ENCODE data around the gene RNF38.

Gene RNF38

GRCh38 chr9:36306471-36307306 lies 93.4 kb downstream of the RNF38 start:
- no peak for TF ChIP-seq TAF1 (IDR thresholded peaks at IDR 0.05; ENCODE audit: low read depth)
- no peak for TF ChIP-seq CEBPB (IDR thresholded peaks at IDR 0.05)

- TF ChIP-seq ZBTB7A (IDR thresholded peaks at IDR 0.05; ENCODE audit: low read depth) (no peak), YY1 (IDR thresholded peaks at IDR 0.05; ENCODE audit: low read depth) (no peak), CEBPB (IDR thresholded peaks at IDR 0.05) (no peak), TEAD4 (IDR thresholded peaks at IDR 0.05) (no peak), EGR1 (IDR thresholded peaks at IDR 0.05) (no peak), NFIC (IDR thresholded peaks at IDR 0.05) (no peak)
- TF ChIP-seq, protein P1, sequence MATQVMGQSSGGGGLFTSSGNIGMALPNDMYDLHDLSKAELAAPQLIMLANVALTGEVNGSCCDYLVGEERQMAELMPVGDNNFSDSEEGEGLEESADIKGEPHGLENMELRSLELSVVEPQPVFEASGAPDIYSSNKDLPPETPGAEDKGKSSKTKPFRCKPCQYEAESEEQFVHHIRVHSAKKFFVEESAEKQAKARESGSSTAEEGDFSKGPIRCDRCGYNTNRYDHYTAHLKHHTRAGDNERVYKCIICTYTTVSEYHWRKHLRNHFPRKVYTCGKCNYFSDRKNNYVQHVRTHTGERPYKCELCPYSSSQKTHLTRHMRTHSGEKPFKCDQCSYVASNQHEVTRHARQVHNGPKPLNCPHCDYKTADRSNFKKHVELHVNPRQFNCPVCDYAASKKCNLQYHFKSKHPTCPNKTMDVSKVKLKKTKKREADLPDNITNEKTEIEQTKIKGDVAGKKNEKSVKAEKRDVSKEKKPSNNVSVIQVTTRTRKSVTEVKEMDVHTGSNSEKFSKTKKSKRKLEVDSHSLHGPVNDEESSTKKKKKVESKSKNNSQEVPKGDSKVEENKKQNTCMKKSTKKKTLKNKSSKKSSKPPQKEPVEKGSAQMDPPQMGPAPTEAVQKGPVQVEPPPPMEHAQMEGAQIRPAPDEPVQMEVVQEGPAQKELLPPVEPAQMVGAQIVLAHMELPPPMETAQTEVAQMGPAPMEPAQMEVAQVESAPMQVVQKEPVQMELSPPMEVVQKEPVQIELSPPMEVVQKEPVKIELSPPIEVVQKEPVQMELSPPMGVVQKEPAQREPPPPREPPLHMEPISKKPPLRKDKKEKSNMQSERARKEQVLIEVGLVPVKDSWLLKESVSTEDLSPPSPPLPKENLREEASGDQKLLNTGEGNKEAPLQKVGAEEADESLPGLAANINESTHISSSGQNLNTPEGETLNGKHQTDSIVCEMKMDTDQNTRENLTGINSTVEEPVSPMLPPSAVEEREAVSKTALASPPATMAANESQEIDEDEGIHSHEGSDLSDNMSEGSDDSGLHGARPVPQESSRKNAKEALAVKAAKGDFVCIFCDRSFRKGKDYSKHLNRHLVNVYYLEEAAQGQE (IDR thresholded peaks at IDR 0.05; ENCODE audit: low read depth): no peak
- TF ChIP-seq, protein P2, sequence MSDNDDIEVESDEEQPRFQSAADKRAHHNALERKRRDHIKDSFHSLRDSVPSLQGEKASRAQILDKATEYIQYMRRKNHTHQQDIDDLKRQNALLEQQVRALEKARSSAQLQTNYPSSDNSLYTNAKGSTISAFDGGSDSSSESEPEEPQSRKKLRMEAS (IDR thresholded peaks at IDR 0.05): no peak
Measured at GRCh38 chr9:36301227-36301626, 98.8 kb downstream of the RNF38 start.

DNA sequence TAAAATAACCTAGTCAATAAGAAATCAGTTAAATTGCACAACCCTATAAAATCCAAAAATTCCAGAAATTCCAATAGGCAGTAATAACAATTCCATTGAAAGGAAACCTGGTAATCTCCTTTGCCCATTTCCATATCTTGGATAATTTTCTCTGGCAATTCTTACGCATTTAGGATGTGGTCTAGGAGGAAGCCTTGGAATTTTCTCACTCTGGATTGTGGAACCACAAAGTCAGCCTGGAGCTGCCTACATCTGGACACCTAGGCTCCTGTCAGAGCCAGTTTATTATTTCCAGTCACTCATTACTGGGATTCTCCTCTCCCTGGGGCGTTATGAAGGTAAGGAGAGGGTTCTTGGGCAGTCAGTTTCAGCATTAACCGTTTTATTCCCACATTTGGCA lies 101.5 kb downstream of the RNF38 start:
- TF ChIP-seq RAD21 (IDR thresholded peaks at IDR 0.05; ENCODE audit: low read depth) (no peak), TEAD4 (IDR thresholded peaks at IDR 0.05) (no peak), TCF12 (IDR thresholded peaks at IDR 0.05; ENCODE audit: low read depth) (no peak), ZBTB7A (IDR thresholded peaks at IDR 0.05; ENCODE audit: low read depth) (no peak), TAF1 (IDR thresholded peaks at IDR 0.05; ENCODE audit: low read depth) (no peak)
- TF ChIP-seq, protein P3, sequence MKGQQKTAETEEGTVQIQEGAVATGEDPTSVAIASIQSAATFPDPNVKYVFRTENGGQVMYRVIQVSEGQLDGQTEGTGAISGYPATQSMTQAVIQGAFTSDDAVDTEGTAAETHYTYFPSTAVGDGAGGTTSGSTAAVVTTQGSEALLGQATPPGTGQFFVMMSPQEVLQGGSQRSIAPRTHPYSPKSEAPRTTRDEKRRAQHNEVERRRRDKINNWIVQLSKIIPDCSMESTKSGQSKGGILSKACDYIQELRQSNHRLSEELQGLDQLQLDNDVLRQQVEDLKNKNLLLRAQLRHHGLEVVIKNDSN (IDR thresholded peaks at IDR 0.05): no peak

DNA sequence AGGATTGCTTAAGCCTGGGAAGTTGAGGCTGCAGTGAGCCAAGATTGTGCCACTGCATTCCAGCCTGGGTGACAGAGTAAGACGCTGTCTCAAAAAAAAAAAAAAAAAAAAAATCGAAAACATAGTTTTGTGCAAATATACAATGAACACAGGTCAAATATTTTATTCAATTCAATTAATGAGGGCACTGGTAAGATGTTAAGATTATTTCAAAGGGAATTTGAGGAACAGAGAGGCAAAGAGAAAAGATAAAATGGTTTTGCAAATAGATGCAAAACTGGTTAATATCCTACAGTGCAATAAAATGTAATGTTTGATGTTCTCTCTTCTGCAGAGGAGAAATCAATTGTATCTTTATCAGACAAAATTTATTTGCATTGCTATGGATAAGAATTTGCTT lies 102.3 kb downstream of the RNF38 start:
- TF ChIP-seq YY1 (IDR thresholded peaks at IDR 0.05; ENCODE audit: low read depth): no peak
- TF ChIP-seq, protein P2 (IDR thresholded peaks at IDR 0.05): no peak
- no peak for TF ChIP-seq RAD21 (IDR thresholded peaks at IDR 0.05; ENCODE audit: low read depth)
- no peak for TF ChIP-seq CEBPB (IDR thresholded peaks at IDR 0.05)
- TF ChIP-seq, protein P3 (IDR thresholded peaks at IDR 0.05): no peak
- TF ChIP-seq EGR1 (IDR thresholded peaks at IDR 0.05): no peak
- no peak for TF ChIP-seq ZBTB7A (IDR thresholded peaks at IDR 0.05; ENCODE audit: low read depth)
- TF ChIP-seq TCF12 (IDR thresholded peaks at IDR 0.05; ENCODE audit: low read depth): no peak
- TF ChIP-seq, protein P1 (IDR thresholded peaks at IDR 0.05; ENCODE audit: low read depth): no peak
- no peak for TF ChIP-seq FOXM1 (IDR thresholded peaks at IDR 0.05; ENCODE audit: borderline replicate concordance, low read depth)
- no peak for TF ChIP-seq EP300 (IDR thresholded peaks at IDR 0.05; ENCODE audit: borderline replicate concordance)
- TF ChIP-seq CREB1 (IDR thresholded peaks at IDR 0.05; ENCODE audit: low read depth): no peak
- TF ChIP-seq TEAD4 (IDR thresholded peaks at IDR 0.05): no peak
- no peak for TF ChIP-seq TAF1 (IDR thresholded peaks at IDR 0.05; ENCODE audit: low read depth)
- TF ChIP-seq NFIC (IDR thresholded peaks at IDR 0.05): no peak

DNA sequence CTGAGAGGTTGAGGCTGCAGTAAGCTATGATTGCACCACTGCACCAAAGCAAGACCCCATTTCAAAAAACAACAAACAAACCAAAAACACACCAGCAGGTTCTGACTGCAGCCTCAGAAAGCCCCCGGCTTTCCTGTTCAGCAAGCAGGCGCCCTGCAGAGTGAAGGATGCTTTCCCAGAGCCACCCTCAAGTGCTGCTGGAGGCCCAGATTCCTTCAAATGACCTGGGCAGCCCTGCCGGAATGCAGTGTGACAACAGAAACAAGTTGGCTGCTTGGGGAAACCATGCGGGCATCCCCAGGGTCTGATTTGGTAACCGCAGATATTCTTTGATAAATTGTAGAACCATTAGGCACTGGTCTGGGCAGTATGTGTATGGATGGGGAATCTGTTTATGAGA lies 106.2 kb downstream of the RNF38 start:
- TF ChIP-seq, protein P1 (IDR thresholded peaks at IDR 0.05; ENCODE audit: low read depth): no peak
- TF ChIP-seq EP300 (IDR thresholded peaks at IDR 0.05; ENCODE audit: borderline replicate concordance): no peak
- TF ChIP-seq NFIC (IDR thresholded peaks at IDR 0.05): no peak
- TF ChIP-seq YY1 (IDR thresholded peaks at IDR 0.05; ENCODE audit: low read depth): no peak
- no peak for TF ChIP-seq TEAD4 (IDR thresholded peaks at IDR 0.05)
- TF ChIP-seq, protein P2 (IDR thresholded peaks at IDR 0.05): no peak
- no peak for TF ChIP-seq TAF1 (IDR thresholded peaks at IDR 0.05; ENCODE audit: low read depth)
- no peak for TF ChIP-seq CEBPB (IDR thresholded peaks at IDR 0.05)
- no peak for TF ChIP-seq TCF12 (IDR thresholded peaks at IDR 0.05; ENCODE audit: low read depth)
- TF ChIP-seq RAD21 (IDR thresholded peaks at IDR 0.05; ENCODE audit: low read depth): no peak
- TF ChIP-seq EGR1 (IDR thresholded peaks at IDR 0.05): no peak
- TF ChIP-seq ZBTB7A (IDR thresholded peaks at IDR 0.05; ENCODE audit: low read depth): no peak
